K562 (cell line): Measurements from ENCODE around the gene ZNF474. TPM values are rescaled to one million over a fixed set of nuclear protein-coding genes. Genes with fewer than 3 reads are reported as not detected.

ENCODE experiments used
- ARNT ChIP-seq, 2 experiments: fragments of 450-650 bp; IDR thresholded peaks; 2 replicates each; pipeline ENCODE4 v1.6.1; 2016; ENCODE audit warnings: mild to moderate bottlenecking in 1 of 2
- C11orf30 ChIP-seq: fragments of 450-650 bp; IDR thresholded peaks from 2 replicates; pipeline ENCODE4 v1.6.1; 2016; ENCODE audit warnings: low read depth, mild to moderate bottlenecking
- DDX20 ChIP-seq: fragments of 450-650 bp; IDR thresholded peaks from 2 replicates; pipeline ENCODE4 v1.6.1; 2016; ENCODE audit warnings: missing genetic modification characterization, low read depth, mild to moderate bottlenecking, missing compliant biosample characterization, moderate library complexity
- ESRRB ChIP-seq: fragments of 250-450 bp; sonication (Bioruptor Pico); IDR thresholded peaks from 2 replicates; pipeline ENCODE4 v1.5.0; 2020; ENCODE audit warnings: mild to moderate bottlenecking, moderate library complexity, borderline replicate concordance
- HNRNPK ChIP-seq: fragments of 200-400 bp; formaldehyde crosslinking; IDR thresholded peaks from one replicate; pipeline ENCODE4 v1.6.1; 2018; ENCODE audit warnings: mild to moderate bottlenecking, low read depth, low read length; ENCODE audit not compliant: poor library complexity, severe bottlenecking
- NCOA6 ChIP-seq: fragments of 450-650 bp; IDR thresholded peaks from 2 replicates; pipeline ENCODE4 v1.6.1; 2017; ENCODE audit warnings: mild to moderate bottlenecking
- PKNOX1 ChIP-seq: fragments of 450-650 bp; IDR thresholded peaks from 2 replicates; pipeline ENCODE4 v1.6.1; 2016
- RAD51 ChIP-seq: fragments of 450-650 bp; IDR thresholded peaks from 2 replicates; pipeline ENCODE4 v1.7.1; 2016; ENCODE audit warnings: low read depth, mild to moderate bottlenecking, borderline replicate concordance
- ZNF583 ChIP-seq: fragments of 250-450 bp; sonication (Bioruptor Pico); IDR thresholded peaks from 2 replicates; pipeline ENCODE4 v1.4.0; 2020
- polyA plus RNA-seq, 8 experiments: library from polyadenylated mRNA; depleted of rRNA in 4 of 8; stranded (reverse) in 5 of 8; unstranded in 3 of 8; fragments of >200 nt; fragmentation: Nextera tagmentation in 2 of 8; fragmentation: Illumina TruSeq in 1 of 8; extraction: Ambion mirVana in 2 of 8; extraction: Trizol in 1 of 8; gene quantifications; 2 replicates each; pipeline versions ENCODE4 v1.2.1 to v1.2.3, GENCODE V29; 2011 to 2014; ENCODE audit warnings: inconsistent platforms in 1 of 8, missing spikeins in 1 of 8
- total RNA-seq, 7 experiments: library from RNA; depleted of rRNA in 6 of 7; stranded (reverse); fragments of >200 nt in 6 of 7; fragmentation: Illumina TruSeq in 2 of 7; extraction: Trizol in 2 of 7; gene quantifications; 2 replicates each; pipeline versions ENCODE4 v1.2.1 to v1.2.3, GENCODE V29; 2011 to 2021; ENCODE audit warnings: low replicate concordance in 1 of 7
- TF ChIP-seq, protein P1 (sequence below), 3 experiments: fragments of 200-800 bp in 1 of 3; fragments of 250-450 bp in 1 of 3; fragments of 450-650 bp in 1 of 3; sonication (Bioruptor Pico) in 1 of 3; sonication (Bioruptor generic) in 1 of 3; formaldehyde crosslinking in 1 of 3; IDR thresholded peaks; 2 replicates each; pipeline versions ENCODE4 v1.6.1 to v1.8.0; 2016 to 2022; ENCODE audit warnings: mild to moderate bottlenecking in 2 of 3, missing genetic modification characterization in 2 of 3, missing compliant biosample characterization in 1 of 3, moderate library complexity in 1 of 3
- TF ChIP-seq, protein P2 (sequence below): IDR thresholded peaks from 3 replicates; pipeline ENCODE4 v1.6.1; 2011; ENCODE audit warnings: borderline replicate concordance, mild to moderate bottlenecking, moderate library complexity; ENCODE audit not compliant: insufficient read length; ENCODE audit errors: extremely low read depth

ZNF474 gene
- total and polyA plus RNA-seq, 9 of the 15 experiments (the other 6 are each of a cell fraction or from before 2014, with no cell fraction given), result 0.16 to 0.62 (median 0.39) TPM

GRCh38 chr5:122112733-122113558, 16.4 kb upstream of the ZNF474 start (continued):
- TF ChIP-seq, protein P1, sequence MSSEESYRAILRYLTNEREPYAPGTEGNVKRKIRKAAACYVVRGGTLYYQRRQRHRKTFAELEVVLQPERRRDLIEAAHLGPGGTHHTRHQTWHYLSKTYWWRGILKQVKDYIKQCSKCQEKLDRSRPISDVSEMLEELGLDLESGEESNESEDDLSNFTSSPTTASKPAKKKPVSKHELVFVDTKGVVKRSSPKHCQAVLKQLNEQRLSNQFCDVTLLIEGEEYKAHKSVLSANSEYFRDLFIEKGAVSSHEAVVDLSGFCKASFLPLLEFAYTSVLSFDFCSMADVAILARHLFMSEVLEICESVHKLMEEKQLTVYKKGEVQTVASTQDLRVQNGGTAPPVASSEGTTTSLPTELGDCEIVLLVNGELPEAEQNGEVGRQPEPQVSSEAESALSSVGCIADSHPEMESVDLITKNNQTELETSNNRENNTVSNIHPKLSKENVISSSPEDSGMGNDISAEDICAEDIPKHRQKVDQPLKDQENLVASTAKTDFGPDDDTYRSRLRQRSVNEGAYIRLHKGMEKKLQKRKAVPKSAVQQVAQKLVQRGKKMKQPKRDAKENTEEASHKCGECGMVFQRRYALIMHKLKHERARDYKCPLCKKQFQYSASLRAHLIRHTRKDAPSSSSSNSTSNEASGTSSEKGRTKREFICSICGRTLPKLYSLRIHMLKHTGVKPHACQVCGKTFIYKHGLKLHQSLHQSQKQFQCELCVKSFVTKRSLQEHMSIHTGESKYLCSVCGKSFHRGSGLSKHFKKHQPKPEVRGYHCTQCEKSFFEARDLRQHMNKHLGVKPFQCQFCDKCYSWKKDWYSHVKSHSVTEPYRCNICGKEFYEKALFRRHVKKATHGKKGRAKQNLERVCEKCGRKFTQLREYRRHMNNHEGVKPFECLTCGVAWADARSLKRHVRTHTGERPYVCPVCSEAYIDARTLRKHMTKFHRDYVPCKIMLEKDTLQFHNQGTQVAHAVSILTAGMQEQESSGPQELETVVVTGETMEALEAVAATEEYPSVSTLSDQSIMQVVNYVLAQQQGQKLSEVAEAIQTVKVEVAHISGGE (CRISPR knock-in tag; IDR thresholded peaks at IDR 0.05), result peak in 1 of 3 experiments; percentile 54; a peak in 1 of 6 replicates
- no peak for TF ChIP-seq ZNF583
- TF ChIP-seq NCOA6, result no peak
- no peak for TF ChIP-seq ESRRB (CRISPR knock-in tag)
- TF ChIP-seq RAD51, result no peak
- TF ChIP-seq C11orf30, result no peak
- TF ChIP-seq DDX20 (tag), result no peak
- TF ChIP-seq PKNOX1, result peak; percentile 77
- no peak for TF ChIP-seq HNRNPK
- peak; percentile 31 to 61; a peak in 1 of 4 replicates for TF ChIP-seq ARNT (IDR thresholded peaks at IDR 0.05)
- TF ChIP-seq, protein P2, sequence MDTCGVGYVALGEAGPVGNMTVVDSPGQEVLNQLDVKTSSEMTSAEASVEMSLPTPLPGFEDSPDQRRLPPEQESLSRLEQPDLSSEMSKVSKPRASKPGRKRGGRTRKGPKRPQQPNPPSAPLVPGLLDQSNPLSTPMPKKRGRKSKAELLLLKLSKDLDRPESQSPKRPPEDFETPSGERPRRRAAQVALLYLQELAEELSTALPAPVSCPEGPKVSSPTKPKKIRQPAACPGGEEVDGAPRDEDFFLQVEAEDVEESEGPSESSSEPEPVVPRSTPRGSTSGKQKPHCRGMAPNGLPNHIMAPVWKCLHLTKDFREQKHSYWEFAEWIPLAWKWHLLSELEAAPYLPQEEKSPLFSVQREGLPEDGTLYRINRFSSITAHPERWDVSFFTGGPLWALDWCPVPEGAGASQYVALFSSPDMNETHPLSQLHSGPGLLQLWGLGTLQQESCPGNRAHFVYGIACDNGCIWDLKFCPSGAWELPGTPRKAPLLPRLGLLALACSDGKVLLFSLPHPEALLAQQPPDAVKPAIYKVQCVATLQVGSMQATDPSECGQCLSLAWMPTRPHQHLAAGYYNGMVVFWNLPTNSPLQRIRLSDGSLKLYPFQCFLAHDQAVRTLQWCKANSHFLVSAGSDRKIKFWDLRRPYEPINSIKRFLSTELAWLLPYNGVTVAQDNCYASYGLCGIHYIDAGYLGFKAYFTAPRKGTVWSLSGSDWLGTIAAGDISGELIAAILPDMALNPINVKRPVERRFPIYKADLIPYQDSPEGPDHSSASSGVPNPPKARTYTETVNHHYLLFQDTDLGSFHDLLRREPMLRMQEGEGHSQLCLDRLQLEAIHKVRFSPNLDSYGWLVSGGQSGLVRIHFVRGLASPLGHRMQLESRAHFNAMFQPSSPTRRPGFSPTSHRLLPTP, result no peak
